Embryonic facial prominence (tissue), 1 donor: ENCODE measurements around the gene TENM4.
"Not testable (repeated sequence)": the region's sequence is repeated elsewhere in the genome, so short reads cannot be mapped to it uniquely, and the experiment has no call there.

Experiments used
- DNase-seq: peaks from one replicate; pipeline ENCODE4 v3.0.0-alpha.2; 2016; ENCODE audit errors: extremely low spot score

Gene TENM4

DNA sequence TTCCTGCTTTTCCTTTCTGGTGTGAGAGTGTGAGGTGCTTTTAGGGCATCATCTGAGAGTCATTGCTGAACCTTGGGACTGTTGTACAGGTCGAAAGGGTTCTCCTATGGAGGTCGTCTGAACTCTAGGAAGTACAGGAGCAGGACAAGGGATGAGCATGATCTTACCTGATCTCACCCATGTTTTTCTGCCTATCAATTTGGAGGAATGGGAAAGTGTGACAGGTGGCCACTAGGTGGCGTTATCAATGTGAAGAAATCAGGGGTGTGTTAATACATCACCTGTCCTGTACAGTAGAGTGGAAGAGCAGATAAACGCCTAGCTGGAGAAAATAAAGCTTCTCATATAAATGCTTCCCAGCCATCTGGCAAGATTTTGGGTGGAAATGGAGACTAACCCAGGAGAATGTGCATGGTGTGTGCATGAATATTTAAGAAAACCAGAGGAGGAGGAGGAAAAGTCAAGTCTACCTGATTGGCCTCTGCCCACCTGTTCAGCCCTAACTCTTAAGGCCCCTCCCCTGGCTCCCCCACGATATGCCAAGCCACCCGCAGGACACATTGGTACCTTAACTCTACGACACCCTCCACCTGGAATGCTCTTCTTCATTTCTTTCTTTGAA lies 794.2 kb downstream of the TENM4 start:
- DNase-seq: no peak

DNA sequence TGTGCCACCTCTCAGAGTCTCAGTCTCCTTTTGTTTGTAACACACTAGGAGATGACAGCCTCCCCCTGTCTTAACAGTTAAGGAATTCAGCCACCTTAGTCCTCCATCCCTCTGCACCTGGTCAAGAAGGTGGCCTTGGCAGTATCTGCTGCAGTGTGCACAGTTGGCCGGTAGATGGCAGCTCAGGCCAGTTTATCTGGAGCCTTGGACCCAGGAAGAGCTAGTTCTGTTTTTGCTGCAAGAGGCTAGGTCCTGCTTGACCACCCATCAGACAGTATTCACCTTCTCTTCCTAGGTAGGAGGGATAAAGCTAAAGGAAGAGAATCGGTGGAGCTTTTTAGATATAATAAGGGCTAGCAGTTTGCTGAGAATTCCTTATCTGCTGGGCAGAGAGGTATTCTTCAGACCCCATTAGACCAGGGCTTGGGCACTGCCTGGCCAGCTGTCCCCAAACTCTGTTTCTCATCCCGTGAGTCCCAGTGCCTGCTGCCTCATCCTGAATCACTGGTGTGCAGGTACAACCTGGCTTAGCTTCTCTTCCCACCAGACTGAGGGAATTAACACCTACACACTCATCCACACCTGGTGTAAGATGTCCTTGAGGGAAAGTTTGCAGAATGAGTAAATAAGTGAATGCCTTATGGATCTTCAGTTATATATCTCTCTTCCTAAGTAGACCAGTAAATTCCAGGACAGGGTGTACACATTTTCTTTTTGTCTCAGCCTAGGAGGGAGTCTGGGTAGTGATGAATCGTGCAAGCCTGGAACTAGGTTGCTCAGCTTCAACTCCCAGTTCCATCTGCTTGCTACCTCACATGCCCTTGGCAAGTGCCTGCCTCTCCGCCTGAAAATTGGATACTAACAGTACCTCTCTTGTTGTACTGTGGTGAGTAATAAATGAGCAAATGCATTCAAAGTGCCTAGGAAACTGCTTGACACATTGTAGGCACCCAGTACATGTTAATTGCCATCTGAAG lies 795.3 kb downstream of the TENM4 start:
- no peak for DNase-seq

DNA sequence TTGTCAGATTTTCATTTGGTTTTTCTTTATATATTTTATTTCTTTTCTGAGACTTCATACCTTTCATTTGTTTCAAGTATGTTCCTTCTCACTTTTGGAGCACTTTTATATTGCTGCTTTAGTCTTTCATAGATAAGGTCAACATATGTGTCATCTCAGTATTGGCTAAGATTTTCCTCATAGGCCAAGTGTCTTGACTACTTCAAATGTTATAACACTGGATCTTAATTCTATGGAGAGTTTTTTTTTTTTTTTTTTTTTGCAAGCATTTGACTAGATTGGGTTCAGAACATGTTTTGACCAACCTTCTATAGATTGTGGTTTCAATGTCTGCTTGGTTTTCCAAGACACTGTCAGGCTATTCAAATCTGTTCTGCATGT lies 797.2 kb downstream of the TENM4 start:
- no peak for DNase-seq

DNA sequence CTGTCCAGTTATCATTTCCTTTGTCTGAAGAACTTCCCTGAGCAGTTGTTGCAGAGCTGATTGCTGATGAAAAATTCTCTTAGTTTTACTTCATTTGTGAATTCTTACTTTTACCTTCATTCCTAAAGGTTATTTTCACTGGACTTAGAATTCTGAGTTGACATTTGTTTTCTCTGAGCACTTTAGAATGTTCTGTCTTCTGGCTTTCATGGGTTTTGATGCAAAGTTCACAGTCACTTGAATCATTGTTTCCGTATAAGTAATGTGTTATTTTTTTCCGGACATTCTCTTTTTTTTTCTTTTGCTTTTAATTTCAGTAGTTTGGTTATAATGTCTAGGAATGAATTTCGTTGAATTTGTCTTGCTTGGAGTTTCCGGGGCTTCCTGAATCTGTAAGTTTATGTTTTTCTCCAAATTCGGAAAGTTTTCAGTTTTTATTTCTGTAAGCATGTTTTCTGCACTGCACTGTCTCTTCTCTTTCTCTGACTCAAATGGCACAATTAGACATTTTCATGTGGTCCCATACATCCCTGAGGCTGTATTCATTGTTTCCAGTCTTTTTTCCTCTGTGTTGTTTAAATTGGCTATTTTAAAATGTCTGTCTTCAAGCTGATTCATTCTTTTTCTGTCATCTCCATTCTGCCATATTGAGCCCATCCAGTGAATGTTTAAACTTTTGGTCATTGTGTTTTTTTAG lies 797.7 kb downstream of the TENM4 start:
- no peak for DNase-seq

DNA sequence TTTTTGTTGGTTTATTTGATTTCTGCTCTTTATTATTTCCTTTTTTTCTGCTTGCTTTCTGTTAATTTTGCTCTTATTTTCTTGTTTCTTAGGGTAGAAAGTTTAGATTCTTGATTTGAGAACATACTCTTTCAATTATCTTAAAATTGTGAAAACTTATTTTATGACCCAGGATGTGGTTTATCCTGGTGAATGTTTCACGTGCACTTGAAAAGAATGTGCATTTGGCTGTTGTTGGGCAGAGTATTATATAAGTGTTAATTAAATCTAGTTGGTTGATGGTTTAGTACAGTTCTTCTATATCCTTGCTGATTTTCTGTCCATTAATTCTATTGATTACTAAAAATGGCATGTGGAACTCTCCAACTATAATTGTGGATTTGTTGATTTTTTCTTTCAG lies 799.3 kb downstream of the TENM4 start:
- DNase-seq: no peak

DNA sequence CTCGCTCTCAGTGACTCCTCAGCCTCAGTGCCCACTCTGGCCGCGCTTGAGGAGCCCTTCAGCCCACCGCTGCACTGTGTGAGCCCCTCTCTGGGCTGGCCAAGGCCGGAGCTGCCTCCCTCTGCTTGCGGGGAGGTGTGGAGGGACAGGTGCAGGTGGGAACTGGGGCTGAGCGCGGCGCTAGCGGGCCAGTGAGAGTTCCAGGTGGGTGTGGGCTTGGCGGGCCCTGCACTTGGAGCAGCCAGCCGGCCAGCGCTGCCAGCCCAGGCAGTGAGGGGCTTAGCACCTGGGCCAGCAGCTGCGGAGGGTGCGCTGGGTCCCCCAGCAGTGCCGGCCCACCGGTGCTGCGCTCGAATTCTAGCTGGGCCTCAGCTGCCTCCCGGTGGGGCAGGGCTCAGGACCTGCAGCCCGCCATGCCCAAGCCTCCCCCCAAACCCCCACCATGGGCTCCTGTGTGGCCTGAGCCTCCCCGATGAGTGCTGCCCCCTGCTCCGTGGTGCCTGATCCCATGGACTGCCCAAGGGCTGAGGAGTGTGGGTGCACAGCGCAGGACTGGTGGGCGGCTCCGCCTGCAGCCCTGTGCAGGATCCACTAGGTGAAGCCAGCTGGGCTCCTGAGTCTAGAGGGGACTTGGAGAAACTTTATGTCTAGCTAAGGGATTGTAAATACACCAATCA lies 802.0 kb downstream of the TENM4 start:
- DNase-seq: no peak

DNA sequence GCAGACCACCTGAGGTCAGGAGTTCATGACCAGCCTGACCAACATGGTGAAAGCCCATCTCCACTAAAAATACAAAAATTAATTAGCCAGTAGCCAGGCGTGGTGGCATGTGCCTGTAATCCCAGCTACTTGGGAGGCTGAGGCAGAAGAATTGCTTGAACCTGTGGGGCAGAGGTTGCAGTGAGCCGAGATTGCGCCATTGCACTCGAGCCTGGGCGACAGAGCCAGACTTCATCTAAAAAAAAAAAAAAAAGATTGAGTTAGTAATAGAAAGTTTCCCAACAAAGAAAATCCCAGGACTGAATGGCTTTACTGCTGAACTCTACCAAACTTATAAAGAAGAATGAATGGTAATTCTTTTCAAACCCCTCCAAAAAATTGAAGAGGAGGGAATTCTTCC lies 803.3 kb downstream of the TENM4 start:
- DNase-seq: not testable (repeated sequence)

DNA sequence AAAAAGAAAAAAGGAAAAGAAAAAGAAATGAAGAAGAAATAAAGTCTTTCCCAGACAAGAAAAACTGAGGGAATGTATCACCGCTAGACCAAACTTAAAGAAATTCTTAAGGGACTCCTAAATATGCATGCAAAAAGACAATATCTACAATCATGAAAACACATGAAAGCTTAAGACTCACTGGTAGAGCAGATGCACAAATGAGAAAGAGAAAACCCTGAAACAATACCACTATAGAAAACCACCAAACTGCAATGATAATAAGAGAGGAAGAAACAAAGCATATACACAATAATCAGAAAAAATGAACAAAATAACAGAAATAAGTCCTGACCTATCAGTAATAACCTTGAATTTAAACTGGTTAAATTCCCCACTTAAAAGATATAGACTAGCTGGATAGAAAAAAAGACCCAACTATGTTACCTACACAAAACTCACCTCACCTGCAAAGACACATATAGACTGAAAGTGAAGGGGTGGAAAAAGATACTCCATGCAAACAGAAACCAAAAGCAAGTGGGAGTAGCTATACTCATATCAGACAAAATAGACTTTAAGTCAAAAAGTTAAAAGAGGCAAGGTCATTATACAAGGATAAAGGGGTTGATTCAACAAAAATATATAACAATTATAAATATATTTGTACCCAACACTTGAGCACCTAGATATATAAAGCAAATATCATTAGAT lies 804.9 kb downstream of the TENM4 start:
- DNase-seq: no peak

DNA sequence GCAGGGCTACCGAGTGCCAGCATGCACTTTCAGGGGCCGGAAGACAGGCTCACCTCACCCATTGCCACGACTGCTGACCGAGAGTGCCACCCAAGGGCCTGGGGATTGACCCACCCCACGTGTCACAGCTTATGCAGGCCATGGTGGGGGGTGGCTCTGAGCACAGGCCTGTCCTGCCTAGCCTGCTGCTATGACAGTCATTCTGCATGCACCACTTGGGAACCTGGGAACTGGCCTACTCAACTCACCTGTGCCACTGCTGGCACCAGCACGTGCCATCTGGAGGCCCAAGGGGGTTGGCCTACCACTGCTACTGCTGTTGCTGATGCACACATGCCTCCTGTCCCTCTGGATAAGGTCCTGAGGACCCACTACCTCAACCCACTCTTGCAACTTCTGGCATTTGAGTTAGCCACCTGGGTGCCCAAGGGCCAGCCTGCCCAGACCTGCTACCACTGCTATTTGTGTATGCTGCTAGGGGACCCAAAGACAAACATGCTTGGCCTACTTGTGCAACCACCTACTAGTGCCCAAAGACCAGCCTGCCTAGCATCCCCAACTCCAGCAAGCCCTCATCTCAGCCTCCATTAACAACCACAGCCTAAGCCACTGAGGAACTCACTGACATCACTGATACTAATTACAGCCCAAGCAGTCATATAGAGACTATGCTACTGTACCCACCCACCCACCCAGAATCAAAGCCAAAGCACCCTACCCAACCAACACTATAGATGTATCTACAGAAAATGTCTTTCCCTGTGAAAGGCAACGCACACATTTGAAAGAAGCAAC lies 807.1 kb downstream of the TENM4 start:
- no peak for DNase-seq

DNA sequence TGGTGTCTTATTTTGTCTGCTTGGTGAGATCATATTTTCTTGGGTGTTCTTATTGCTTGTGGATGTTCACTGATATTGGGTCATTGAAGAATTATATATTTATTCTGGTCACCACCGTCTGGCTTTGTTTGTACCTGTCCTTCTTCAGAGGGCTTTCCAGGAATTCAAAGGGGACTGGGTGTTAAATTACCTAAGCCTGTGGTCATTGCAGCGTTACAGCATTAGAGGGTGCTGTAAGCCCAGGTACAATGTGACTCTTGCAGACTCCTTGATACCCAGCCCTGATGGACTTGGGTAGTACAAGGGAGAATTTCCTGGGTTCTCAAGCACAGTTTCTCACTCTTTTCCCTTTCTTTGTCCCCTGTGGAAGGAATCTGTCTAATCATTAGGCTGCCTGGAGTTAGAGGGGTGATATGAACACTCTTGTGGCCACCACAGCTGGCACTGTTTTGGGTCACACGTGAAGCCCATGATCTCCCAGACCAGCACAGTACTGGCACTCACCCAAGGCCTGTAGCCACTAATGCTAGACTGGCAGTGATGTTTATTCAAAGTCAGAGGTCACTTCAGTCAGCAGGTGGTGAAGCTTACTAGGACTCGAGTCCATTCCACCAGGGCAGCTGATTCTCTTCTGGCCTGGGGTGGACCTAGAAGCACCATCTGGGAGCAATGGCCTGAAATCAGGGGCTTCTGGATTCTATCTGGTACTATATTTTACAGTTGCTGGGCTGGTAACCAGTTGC lies 810.1 kb downstream of the TENM4 start:
- no peak for DNase-seq

DNA sequence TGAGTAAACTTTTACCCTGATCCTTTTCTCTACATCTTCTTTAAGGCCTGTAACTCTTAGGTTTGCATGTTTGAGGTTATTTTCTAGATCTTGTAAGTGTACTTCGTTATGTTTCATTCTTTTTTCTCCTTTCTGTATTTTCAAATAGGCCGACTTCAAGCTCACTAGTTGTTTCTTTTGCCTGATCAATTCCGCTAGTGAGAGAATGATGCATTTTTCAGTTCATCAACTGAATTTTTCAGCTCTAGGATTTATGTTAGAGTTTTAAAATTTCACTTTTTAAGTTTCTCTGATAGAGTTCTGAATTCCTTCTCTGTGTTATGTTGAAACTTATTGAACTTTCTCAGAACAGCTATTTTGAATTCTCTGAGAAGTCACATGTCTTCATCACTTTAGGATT lies 810.7 kb downstream of the TENM4 start:
- no peak for DNase-seq

DNA sequence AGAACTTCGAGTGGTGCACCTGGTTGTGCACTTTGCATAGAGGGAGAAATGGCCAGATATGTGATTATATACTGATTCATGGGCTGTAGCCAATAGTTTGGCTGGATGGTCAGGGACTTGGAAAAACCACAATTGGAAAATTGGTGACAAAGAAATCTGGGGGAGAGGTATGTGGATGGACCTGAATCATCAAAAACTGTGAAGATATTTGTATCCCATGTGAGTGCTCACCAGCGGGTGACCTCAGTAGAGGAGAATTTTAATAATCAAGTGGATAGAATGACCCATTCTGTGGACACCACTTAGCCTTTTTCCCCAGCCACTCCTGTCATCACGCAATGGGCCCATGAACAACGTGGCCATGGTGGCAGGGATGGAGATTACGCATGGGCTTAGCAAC lies 818.2 kb downstream of the TENM4 start:
- DNase-seq: no peak

DNA sequence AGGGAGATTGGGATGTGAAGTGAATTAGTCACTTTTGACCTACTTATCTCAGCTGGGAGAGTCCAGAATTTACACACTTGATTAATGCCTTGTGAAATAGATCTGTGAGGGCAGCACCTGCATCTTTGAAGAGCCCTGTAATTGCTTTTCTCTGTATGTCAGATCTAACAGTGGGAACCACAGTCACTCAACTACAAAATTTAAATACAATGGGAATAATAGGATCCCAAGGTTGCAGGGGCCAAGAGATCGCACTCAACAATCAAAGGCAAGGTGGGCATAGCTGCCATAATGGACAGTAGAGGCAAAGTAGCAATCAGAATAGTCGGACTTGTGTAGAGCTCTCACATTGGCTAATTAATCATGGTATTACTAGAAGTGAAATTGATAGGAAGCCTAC lies 820.7 kb downstream of the TENM4 start:
- DNase-seq: no peak

DNA sequence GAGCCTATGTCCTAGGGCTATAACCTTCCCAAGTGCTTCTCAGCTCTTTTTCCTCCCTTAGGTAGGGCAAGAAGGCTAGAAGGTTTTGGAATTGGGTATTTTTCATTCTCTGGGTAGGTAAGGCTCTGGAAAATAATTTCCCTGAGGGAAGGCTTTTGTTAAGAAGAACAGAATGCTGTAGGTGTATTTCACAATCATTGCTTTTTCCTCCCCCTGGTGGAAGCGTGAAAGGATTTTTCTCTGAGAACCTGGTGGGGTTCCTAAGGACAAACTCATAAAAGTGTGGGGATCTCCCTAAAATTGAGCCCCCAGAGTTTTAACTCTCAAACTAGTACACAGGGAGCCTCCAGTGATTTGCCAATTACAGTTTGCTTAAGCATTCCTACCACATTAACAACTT lies 825.1 kb downstream of the TENM4 start:
- DNase-seq: no peak

DNA sequence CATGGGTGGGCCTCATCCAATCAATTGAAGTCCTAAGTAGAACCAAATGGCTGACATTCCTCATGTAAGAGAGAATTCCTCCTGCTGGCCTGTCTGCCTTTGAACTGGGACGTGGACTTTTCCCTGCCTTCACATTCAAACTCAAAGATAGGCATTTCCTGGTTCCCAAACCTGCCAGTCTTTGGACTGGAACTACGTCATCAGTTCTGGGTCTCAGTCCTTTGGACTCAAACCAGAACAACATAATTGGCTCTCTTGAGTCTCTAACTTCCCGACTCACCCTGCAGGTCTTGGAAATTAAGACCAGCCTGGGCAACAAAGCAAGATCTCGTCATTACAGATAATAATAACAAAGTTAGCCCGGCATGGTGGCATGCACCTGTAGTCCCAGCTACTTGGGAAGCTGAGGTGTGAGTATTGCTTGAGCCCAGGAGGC lies 827.4 kb downstream of the TENM4 start:
- DNase-seq: no peak

DNA sequence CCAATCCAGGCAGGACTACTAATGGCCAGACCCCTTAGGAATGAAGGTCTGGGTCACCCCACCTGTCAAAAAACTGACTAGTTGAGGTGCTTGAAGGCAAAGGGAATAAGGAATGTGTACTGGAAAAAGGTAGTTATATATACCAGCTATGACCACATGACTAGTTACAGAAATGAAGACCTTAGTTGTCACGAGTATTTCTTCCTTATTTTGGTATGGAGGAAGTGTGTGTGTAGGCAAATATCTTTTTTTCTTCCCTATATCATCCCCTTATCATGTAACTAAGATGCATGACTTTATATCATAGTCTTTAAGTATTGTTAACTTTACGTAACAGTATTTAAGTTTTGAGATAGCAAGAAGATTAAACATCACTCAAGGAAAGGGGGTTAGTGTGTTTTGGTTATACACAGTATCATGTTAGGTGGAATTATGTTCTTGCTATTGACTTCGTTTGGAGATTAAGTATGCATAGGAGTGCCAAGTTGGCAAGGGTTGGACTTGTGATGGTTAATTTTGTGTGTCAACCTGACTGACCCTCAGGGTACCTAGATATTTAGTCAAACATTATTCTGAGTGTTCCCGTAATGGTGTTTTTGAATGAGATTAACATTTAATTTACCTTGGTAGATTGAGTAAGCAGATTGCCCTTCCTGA lies 828.0 kb downstream of the TENM4 start:
- no peak for DNase-seq

DNA sequence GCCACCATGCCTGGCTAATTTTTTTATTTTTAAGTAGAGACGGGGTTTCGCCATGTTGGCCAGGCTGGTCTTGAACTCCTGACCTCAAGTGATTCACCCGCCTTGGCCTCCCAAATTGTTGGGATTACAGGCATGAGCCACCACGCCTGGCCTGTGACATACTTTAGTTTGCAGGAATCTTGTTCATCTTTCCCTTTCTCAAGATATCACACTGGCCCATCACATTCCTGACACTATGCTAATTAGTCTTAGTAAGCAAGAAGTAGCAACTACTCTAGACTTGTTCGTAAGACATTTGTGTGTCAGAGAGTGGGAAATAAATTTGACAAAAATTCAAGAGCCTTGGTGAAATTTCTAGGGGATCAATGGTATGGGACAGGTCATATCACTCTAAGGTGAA lies 831.5 kb downstream of the TENM4 start:
- not testable (repeated sequence) for DNase-seq

DNA sequence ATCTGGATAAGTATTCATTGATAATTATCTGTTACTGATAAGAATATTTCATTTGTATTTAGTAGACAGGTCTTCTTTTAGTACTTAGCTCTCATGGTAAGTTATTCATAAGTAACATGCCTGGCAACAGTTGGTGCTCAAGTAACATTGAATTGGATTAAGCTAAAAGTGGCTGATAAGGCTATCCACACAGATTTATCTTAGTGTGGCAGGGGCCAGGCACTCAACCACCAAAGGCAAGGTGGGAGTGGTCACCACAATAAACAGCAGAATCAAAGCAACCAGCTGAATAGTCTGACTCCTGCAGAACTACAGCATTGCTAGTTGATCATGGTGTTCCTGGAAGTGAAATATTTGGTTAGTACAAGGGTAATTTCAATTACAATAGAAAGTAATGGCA lies 833.1 kb downstream of the TENM4 start:
- DNase-seq: no peak

DNA sequence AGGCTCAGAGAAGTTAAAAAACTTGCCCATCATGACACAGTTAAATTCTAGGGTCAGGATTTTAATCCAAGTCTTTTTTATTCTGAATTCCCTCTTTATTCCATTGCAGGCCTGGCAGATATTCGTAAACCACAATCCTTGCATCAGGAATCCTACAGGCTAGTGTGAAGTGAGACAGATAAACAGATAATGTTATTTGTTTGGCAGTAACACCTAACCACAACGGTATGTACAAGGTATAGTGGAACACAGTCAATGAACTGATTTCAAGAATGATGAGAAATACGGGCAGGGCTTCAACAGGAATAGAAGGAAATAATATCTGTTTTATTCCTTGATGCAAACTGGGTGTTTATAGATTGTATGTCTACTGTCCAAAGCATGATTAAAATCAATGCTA lies 834.2 kb downstream of the TENM4 start:
- DNase-seq: no peak
